ENCODE data around the gene SWI5.
"Not testable (repeated sequence)": the region's sequence is repeated elsewhere in the genome, so short reads cannot be mapped to it uniquely, and the experiment has no call there.

- not testable (repeated sequence) for TF ChIP-seq CTCF (IDR thresholded peaks at IDR 0.05; ENCODE audit: low read depth, low read length, poor library complexity, severe bottlenecking); EZH2phosphoT487 (IDR thresholded peaks at IDR 0.05; ENCODE audit: borderline replicate concordance, low read length)
Measured at GRCh38 chr9:128279088-128280073, 3.3 kb downstream of the SWI5 start.

All from DOHH2 (cell line).